ENCODE results near the gene ZSCAN20. TPM values are rescaled to one million over a fixed set of nuclear protein-coding genes. Genes with fewer than 3 reads are reported as not detected.

The ZSCAN20 gene
- total RNA-seq, 1 donor from 2014 or later: 5.7 TPM

DNA sequence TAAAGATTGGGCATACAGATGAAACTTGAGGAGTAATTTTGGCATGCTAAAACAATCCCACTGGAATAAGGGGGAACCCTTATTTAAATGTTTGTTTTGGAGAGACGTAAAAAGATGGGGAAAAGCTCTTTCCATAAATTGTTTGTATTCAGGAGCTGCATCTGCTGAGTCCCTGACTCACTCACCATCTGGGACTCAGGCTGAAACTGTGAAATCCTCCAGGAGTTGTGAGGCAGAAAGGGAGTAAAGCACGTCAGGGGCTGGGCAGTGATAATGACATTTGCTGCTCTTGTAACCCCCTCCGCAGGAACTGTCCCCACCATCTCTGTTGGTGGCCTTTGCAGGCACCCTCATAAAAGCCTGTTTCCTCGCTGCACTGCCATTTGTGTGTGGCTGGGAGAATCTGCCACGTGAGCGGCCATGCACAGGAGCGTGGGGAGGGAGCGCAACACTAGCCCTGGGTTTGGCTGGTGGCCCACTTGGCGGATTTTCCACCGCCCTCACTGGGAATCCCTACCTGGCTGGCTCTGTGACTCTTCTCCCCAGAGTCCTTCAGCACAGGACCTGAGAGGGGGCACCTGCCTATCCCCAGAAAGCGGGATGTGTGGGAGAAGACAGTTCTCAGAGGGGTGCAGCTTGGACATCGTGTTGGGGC is 45.3 kb downstream of the ZSCAN20 start:
- no peaks in the 10 kb centered on the region for H3K36me3 ChIP-seq
- H3K4me1 ChIP-seq: peaks cover 13% of the 10 kb centered on the region
- H3K9me3 ChIP-seq (replicated peaks): no peaks in the 10 kb centered on the region
- intact Hi-C loops (cut with micrococcal nuclease): no loop called here
- TF ChIP-seq, protein P1, sequence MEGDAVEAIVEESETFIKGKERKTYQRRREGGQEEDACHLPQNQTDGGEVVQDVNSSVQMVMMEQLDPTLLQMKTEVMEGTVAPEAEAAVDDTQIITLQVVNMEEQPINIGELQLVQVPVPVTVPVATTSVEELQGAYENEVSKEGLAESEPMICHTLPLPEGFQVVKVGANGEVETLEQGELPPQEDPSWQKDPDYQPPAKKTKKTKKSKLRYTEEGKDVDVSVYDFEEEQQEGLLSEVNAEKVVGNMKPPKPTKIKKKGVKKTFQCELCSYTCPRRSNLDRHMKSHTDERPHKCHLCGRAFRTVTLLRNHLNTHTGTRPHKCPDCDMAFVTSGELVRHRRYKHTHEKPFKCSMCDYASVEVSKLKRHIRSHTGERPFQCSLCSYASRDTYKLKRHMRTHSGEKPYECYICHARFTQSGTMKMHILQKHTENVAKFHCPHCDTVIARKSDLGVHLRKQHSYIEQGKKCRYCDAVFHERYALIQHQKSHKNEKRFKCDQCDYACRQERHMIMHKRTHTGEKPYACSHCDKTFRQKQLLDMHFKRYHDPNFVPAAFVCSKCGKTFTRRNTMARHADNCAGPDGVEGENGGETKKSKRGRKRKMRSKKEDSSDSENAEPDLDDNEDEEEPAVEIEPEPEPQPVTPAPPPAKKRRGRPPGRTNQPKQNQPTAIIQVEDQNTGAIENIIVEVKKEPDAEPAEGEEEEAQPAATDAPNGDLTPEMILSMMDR (IDR thresholded peaks at IDR 0.05; ENCODE audit: borderline replicate concordance): no peak
- no peak overlapping the region for H3K27ac ChIP-seq (replicated peaks)
- no peak for DNase-seq
- no peak overlapping the region for H3K4me3 ChIP-seq
- no peaks in the 10 kb centered on the region for H3K27me3 ChIP-seq (ENCODE audit: low read depth)

DNA sequence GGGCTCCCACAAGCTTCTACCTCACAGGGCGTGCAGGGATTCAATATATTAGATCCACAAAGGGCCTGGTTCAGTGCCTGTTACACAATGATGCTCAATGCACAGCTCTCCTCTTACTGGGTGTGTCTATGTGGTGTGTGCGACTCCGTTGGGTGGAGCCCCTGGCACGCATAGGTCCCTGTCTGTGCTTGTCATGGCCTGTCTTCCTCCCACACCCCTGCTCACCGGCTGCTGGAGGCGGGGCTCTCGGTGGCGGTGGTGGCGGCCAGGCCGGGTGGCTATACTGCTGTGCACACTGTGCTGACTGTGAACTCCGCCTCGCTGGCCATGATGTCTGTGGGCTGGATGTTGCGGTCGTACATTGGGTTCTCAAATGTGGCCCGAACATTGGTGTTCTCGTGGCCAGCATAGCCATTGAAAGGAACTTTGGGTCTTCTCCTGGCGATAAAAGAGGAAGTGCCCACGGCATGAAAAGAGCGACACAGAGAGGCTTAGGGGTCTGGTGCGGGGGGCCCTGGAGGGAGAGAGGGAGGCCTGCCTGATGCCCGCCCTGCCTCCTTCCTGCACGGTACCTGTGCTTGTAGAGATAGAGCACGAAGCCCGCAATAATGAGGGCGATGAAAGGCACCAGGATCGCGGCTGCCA is 46.9 kb downstream of the ZSCAN20 start:
- Histone ChIP-seq H3K4me1 (peaks cover 13% of the 10 kb centered on the region), H3K4me3 (no peak overlapping the region), H3K27me3 (ENCODE audit: low read depth) (no peaks in the 10 kb centered on the region), H3K36me3 (no peaks in the 10 kb centered on the region), H3K27ac (replicated peaks) (no peak overlapping the region), H3K9me3 (replicated peaks) (no peaks in the 10 kb centered on the region)
- DNase-seq: no peak
- TF ChIP-seq, protein P1 (IDR thresholded peaks at IDR 0.05; ENCODE audit: borderline replicate concordance): no peak
- intact Hi-C loops (cut with micrococcal nuclease): no loop called here

DNA sequence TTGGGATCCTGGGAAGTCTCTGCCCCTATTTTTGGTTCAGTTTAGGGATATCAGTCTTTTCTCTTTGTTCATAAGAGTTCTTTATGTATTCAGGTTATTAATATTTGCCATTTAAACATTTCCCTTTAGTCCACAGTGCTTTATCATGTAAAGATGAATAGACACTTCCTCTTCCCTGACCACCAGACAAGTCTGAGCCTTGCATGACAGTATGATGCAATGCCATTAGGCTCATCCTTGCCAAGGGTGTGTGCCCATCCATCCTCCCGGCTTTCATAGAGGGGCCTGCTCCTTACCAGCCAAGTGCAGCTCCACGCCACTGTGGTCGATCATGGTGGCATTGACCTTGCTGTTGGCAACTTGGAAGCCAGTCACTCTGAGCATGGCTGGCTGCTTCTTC is 52.1 kb downstream of the ZSCAN20 start:
- Histone ChIP-seq H3K27ac (replicated peaks) (no peak overlapping the region), H3K4me1 (no peaks in the 10 kb centered on the region), H3K9me3 (replicated peaks) (no peaks in the 10 kb centered on the region), H3K36me3 (no peaks in the 10 kb centered on the region), H3K4me3 (no peak overlapping the region), H3K27me3 (ENCODE audit: low read depth) (no peaks in the 10 kb centered on the region)
- intact Hi-C loops (cut with micrococcal nuclease): no loop called here
- TF ChIP-seq, protein P1 (IDR thresholded peaks at IDR 0.05; ENCODE audit: borderline replicate concordance): no peak
- no peak for DNase-seq

DNA sequence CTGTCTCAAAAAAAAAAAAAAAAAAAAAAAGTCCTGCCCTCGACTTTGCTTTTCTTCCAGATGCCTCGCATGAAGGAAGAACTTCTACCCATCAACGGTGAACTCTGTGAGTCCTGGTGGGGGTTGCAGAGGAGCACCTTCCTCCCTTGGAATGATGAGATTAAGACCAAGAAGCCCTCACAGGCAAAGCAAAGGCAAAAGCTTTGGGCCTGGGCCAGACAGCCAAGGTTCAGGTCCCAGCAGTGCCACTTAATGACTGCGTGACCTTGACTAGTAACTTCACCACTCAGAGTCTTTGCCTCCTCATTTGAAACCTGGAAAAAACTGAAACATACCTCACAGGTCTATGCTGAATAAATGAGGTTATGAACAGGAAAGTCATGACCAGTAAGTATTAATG is 55.5 kb downstream of the ZSCAN20 start:
- Histone ChIP-seq H3K36me3 (no peaks in the 10 kb centered on the region), H3K27me3 (ENCODE audit: low read depth) (no peaks in the 10 kb centered on the region), H3K9me3 (replicated peaks) (no peaks in the 10 kb centered on the region), H3K4me3 (no peak overlapping the region), H3K4me1 (no peaks in the 10 kb centered on the region), H3K27ac (replicated peaks) (no peak overlapping the region)
- DNase-seq: no peak
- TF ChIP-seq, protein P1 (IDR thresholded peaks at IDR 0.05; ENCODE audit: borderline replicate concordance): no peak
- intact Hi-C loops (cut with micrococcal nuclease): no loop called here

DNA sequence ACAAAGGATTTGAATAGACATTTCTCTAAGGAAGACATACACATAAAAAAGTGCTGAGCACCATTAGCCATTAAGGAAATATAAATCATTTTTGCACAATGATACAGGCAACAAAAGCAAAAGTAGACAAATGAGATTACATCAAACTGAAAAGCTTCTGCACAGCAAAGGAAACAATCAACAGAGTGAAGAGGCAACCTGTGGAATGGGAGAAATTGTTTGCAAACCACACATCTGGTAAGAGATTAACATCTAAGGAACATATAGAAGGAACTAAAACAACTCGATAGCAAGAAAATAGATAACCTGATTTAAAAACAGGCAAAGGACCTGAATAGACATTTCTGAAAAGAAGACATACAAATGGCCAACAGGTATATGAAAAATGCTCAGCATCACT is 57.5 kb downstream of the ZSCAN20 start:
- no peak overlapping the region for H3K27ac ChIP-seq (replicated peaks)
- TF ChIP-seq, protein P1 (IDR thresholded peaks at IDR 0.05; ENCODE audit: borderline replicate concordance): no peak
- no peaks in the 10 kb centered on the region for H3K4me1 ChIP-seq
- no peaks in the 10 kb centered on the region for H3K9me3 ChIP-seq (replicated peaks)
- no peaks in the 10 kb centered on the region for H3K36me3 ChIP-seq
- H3K4me3 ChIP-seq: no peak overlapping the region
- H3K27me3 ChIP-seq (ENCODE audit: low read depth): no peaks in the 10 kb centered on the region
- DNase-seq: no peak
- intact Hi-C loops (cut with micrococcal nuclease): no loop called here

Measured in left ventricle myocardium inferior (tissue), 1 donor.